HepG2 (cell line): ENCODE measurements around the gene PARP16. TPM values are rescaled to one million over a fixed set of nuclear protein-coding genes. Genes with fewer than 3 reads are reported as not detected.

Experiments
- ARNTL ChIP-seq: sonication (generic); formaldehyde crosslinking; IDR thresholded peaks from 2 replicates; pipeline ENCODE4 v1.4.0; 2020; ENCODE audit warnings: mild to moderate bottlenecking, missing genetic modification reagents
- KAT8 ChIP-seq: IDR thresholded peaks from 2 replicates; pipeline ENCODE4 v1.6.1; 2016; ENCODE audit warnings: missing genetic modification reagents, missing compliant biosample characterization
- MED13 ChIP-seq: sonication (generic); formaldehyde crosslinking; IDR thresholded peaks from 2 replicates; pipeline ENCODE4 v1.5.0; 2020; ENCODE audit warnings: missing genetic modification reagents
- SOX5 ChIP-seq: IDR thresholded peaks from 2 replicates; pipeline ENCODE4 v1.6.1; 2016; ENCODE audit warnings: borderline replicate concordance
- SP1 ChIP-seq, 2 experiments: fragments of 450-650 bp in 1 of 2; sonication (generic) in 1 of 2; formaldehyde crosslinking in 1 of 2; IDR thresholded peaks; 2 replicates each; pipeline versions ENCODE4 v1.4.0 to v1.6.1; 2016 to 2020; ENCODE audit warnings: missing genetic modification reagents in 1 of 2
- TBL1XR1 ChIP-seq: fragments of 150-350 bp; IDR thresholded peaks from 2 replicates; pipeline ENCODE4 v1.6.1; 2014; ENCODE audit warnings: borderline replicate concordance, low read length; ENCODE audit not compliant: partially characterized antibody
- TCF7 ChIP-seq: sonication (generic); IDR thresholded peaks from 2 replicates; pipeline ENCODE4 v1.6.1; 2016; ENCODE audit warnings: antibody characterized with exemption, low read depth
- THYN1 ChIP-seq: sonication (generic); formaldehyde crosslinking; IDR thresholded peaks from 2 replicates; pipeline ENCODE4 v1.8.1; 2023; ENCODE audit warnings: low read depth, mild to moderate bottlenecking, moderate library complexity, missing genetic modification reagents, borderline replicate concordance
- ZFP82 ChIP-seq: sonication (generic); formaldehyde crosslinking; IDR thresholded peaks from 2 replicates; pipeline ENCODE4 v1.5.1; 2020; ENCODE audit warnings: mild to moderate bottlenecking, missing genetic modification reagents, borderline replicate concordance
- ZNF143 ChIP-seq: sonication (generic); formaldehyde crosslinking; IDR thresholded peaks from 2 replicates; pipeline ENCODE4 v1.4.0; 2020; ENCODE audit warnings: missing genetic modification reagents
- ZNF282 ChIP-seq: fragments of 450-650 bp; IDR thresholded peaks from 2 replicates; pipeline ENCODE4 v1.6.1; 2018; ENCODE audit not compliant: partially characterized antibody
- polyA plus RNA-seq, 8 experiments: library from polyadenylated mRNA; depleted of rRNA in 3 of 8; stranded (reverse) in 7 of 8; unstranded in 1 of 8; fragments of >200 nt; fragmentation: Illumina TruSeq in 4 of 8; extraction: Trizol in 4 of 8; gene quantifications; 2 replicates each; pipeline versions ENCODE4 v1.2.1 to v1.2.3, GENCODE V29; 2011 to 2016; ENCODE audit warnings: low read depth in 4 of 8, missing spikeins in 1 of 8, mixed read lengths in 1 of 8; ENCODE audit not compliant: insufficient read depth in 1 of 8
- total RNA-seq, 5 experiments: library from RNA; depleted of rRNA; stranded (reverse); fragments of >200 nt; fragmentation: Illumina TruSeq; extraction: Trizol; gene quantifications; 2 replicates each; pipeline ENCODE4 v1.2.3, GENCODE V29; 2016; ENCODE audit warnings: low read depth in 1 of 5
- TF ChIP-seq, protein P1 (sequence below): sonication (generic); formaldehyde crosslinking; IDR thresholded peaks from 2 replicates; pipeline ENCODE4 v1.5.0; 2020; ENCODE audit warnings: mild to moderate bottlenecking, missing genetic modification reagents
- TF ChIP-seq, protein P2 (sequence below): sonication (generic); formaldehyde crosslinking; IDR thresholded peaks from 2 replicates; pipeline ENCODE4 v1.5.0; 2020; ENCODE audit warnings: missing genetic modification reagents, mild to moderate bottlenecking, borderline replicate concordance
- TF ChIP-seq, protein P3 (sequence below): sonication (generic); formaldehyde crosslinking; IDR thresholded peaks from 2 replicates; pipeline ENCODE4 v1.5.0; 2020; ENCODE audit warnings: missing genetic modification reagents
- TF ChIP-seq, protein P4 (sequence below): sonication (generic); formaldehyde crosslinking; conservative IDR thresholded peaks from 2 replicates; pipeline ENCODE4 v1.4.0; 2020; ENCODE audit warnings: missing genetic modification reagents
- TF ChIP-seq, protein P5 (sequence below): sonication (generic); formaldehyde crosslinking; IDR thresholded peaks from 2 replicates; pipeline ENCODE4 v1.4.0; 2020; ENCODE audit warnings: missing genetic modification reagents
- TF ChIP-seq, protein P6 (sequence below): sonication (generic); formaldehyde crosslinking; IDR thresholded peaks from 2 replicates; pipeline ENCODE4 v1.5.0; 2020; ENCODE audit warnings: missing genetic modification reagents
- TF ChIP-seq, protein P7 (sequence below): sonication (generic); formaldehyde crosslinking; IDR thresholded peaks from 2 replicates; pipeline ENCODE4 v1.4.0; 2020; ENCODE audit warnings: missing genetic modification reagents

PARP16 gene
- total and polyA plus RNA-seq, 2 of the 13 experiments (the other 11 are each of a cell fraction or from before 2014, with no cell fraction given) = 6.8 to 7.6 TPM

DNA sequence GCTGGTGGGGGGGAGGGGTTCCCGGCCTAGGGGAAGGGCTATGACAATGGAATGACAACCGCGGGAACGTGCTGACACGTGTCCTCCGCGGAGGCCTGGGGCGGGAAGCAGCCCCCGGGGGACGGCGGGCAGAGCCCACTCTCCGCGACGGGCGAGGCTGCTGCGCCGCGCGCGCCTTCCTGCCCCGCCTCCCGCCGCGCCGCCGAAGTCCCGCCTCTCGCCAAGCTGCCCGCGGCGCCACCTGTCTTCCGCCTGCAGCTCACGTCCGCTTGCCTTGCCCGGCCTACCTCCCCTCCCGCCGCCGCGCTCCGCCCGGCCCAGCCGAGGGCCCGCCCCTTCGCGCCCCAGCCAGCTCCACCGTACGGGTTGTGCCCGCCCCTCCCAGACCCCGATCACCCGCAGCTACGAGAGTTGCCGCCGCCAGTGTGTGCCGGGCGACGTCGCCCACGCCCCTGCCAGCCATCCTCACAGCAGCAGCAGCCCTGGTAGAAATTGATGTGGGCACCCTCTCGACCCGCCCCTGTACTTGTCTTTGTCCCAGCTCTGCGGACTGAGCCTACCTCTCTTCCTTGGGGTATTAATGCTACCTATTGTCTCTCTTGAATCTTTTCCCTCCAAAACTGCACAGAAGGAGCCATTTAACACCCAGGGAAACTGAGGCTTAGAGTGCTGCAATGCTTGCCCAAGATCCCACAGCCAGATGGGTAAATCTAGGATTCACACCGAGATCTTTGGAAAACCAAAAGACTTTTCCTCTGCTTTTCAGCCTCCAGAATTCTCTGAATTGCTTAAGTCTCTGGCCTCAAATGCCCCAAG, at the start of gene PARP16 (continued):
- TF ChIP-seq ZFP82 (CRISPR knock-in tag) (peak; percentile 39; the same call in 1 of the 2 replicates), ZNF143 (CRISPR knock-in tag) (no peak), ZNF282 (no peak), MED13 (CRISPR knock-in tag) (0 out of 2 replicates have a peak, but pooled peaks have one; percentile 31), SOX5 (CRISPR knock-in tag) (peak; percentile 46; the same call in 1 of the 2 replicates), ARNTL (CRISPR knock-in tag) (peak; percentile 28; the same call in 1 of the 2 replicates), TBL1XR1 (no peak), KAT8 (CRISPR knock-in tag) (peak; percentile 51; the same call in 1 of the 2 replicates), THYN1 (CRISPR knock-in tag) (no peak), TCF7 (no peak), SP1 (IDR thresholded peaks at IDR 0.05) (no peak), SP1 (CRISPR knock-in tag; IDR thresholded peaks at IDR 0.05) (peak; percentile 68)
- TF ChIP-seq, protein P1, sequence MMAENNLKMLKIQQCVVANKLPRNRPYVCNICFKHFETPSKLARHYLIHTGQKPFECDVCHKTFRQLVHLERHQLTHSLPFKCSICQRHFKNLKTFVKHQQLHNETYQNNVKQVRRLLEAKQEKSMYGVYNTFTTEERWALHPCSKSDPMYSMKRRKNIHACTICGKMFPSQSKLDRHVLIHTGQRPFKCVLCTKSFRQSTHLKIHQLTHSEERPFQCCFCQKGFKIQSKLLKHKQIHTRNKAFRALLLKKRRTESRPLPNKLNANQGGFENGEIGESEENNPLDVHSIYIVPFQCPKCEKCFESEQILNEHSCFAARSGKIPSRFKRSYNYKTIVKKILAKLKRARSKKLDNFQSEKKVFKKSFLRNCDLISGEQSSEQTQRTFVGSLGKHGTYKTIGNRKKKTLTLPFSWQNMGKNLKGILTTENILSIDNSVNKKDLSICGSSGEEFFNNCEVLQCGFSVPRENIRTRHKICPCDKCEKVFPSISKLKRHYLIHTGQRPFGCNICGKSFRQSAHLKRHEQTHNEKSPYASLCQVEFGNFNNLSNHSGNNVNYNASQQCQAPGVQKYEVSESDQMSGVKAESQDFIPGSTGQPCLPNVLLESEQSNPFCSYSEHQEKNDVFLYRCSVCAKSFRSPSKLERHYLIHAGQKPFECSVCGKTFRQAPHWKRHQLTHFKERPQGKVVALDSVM (CRISPR knock-in tag) = peak; percentile 51; the same call in 1 of the 2 replicates
- TF ChIP-seq, protein P2, sequence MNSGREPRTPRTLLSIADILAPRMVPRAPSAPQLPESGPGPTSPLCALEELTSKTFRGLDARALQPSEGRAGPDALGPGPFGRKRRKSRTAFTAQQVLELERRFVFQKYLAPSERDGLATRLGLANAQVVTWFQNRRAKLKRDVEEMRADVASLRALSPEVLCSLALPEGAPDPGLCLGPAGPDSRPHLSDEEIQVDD = 0 out of 2 replicates have a peak, but pooled peaks have one; percentile 32
- TF ChIP-seq, protein P3, sequence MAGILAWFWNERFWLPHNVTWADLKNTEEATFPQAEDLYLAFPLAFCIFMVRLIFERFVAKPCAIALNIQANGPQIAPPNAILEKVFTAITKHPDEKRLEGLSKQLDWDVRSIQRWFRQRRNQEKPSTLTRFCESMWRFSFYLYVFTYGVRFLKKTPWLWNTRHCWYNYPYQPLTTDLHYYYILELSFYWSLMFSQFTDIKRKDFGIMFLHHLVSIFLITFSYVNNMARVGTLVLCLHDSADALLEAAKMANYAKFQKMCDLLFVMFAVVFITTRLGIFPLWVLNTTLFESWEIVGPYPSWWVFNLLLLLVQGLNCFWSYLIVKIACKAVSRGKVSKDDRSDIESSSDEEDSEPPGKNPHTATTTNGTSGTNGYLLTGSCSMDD (CRISPR knock-in tag) = no peak
- TF ChIP-seq, protein P4, sequence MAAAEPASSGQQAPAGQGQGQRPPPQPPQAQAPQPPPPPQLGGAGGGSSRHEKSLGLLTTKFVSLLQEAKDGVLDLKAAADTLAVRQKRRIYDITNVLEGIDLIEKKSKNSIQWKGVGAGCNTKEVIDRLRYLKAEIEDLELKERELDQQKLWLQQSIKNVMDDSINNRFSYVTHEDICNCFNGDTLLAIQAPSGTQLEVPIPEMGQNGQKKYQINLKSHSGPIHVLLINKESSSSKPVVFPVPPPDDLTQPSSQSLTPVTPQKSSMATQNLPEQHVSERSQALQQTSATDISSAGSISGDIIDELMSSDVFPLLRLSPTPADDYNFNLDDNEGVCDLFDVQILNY (CRISPR knock-in tag) = peak; percentile 75
- TF ChIP-seq, protein P5, sequence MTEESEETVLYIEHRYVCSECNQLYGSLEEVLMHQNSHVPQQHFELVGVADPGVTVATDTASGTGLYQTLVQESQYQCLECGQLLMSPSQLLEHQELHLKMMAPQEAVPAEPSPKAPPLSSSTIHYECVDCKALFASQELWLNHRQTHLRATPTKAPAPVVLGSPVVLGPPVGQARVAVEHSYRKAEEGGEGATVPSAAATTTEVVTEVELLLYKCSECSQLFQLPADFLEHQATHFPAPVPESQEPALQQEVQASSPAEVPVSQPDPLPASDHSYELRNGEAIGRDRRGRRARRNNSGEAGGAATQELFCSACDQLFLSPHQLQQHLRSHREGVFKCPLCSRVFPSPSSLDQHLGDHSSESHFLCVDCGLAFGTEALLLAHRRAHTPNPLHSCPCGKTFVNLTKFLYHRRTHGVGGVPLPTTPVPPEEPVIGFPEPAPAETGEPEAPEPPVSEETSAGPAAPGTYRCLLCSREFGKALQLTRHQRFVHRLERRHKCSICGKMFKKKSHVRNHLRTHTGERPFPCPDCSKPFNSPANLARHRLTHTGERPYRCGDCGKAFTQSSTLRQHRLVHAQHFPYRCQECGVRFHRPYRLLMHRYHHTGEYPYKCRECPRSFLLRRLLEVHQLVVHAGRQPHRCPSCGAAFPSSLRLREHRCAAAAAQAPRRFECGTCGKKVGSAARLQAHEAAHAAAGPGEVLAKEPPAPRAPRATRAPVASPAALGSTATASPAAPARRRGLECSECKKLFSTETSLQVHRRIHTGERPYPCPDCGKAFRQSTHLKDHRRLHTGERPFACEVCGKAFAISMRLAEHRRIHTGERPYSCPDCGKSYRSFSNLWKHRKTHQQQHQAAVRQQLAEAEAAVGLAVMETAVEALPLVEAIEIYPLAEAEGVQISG = peak; percentile 64
- TF ChIP-seq, protein P6, sequence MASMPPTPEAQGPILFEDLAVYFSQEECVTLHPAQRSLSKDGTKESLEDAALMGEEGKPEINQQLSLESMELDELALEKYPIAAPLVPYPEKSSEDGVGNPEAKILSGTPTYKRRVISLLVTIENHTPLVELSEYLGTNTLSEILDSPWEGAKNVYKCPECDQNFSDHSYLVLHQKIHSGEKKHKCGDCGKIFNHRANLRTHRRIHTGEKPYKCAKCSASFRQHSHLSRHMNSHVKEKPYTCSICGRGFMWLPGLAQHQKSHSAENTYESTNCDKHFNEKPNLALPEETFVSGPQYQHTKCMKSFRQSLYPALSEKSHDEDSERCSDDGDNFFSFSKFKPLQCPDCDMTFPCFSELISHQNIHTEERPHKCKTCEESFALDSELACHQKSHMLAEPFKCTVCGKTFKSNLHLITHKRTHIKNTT (CRISPR knock-in tag) = no peak
- TF ChIP-seq, protein P7, sequence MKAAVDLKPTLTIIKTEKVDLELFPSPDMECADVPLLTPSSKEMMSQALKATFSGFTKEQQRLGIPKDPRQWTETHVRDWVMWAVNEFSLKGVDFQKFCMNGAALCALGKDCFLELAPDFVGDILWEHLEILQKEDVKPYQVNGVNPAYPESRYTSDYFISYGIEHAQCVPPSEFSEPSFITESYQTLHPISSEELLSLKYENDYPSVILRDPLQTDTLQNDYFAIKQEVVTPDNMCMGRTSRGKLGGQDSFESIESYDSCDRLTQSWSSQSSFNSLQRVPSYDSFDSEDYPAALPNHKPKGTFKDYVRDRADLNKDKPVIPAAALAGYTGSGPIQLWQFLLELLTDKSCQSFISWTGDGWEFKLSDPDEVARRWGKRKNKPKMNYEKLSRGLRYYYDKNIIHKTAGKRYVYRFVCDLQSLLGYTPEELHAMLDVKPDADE (CRISPR knock-in tag) = peak; percentile 86
